ENCODE data around the gene PACSIN2.

PACSIN2 gene

GRCh38 chr22:42883970-42884369 lies 131.0 kb downstream of the PACSIN2 start:
- TF ChIP-seq ZFX (IDR thresholded peaks at IDR 0.05; ENCODE audit: borderline replicate concordance): no peak
- no peak for TF ChIP-seq CTCF (IDR thresholded peaks at IDR 0.05)
- no peak overlapping the region for H3K27ac ChIP-seq

GRCh38 chr22:42883121-42883520 lies 131.8 kb downstream of the PACSIN2 start:
- TF ChIP-seq ZFX (IDR thresholded peaks at IDR 0.05; ENCODE audit: borderline replicate concordance): no peak
- no peak for TF ChIP-seq CTCF (IDR thresholded peaks at IDR 0.05)
- H3K27ac ChIP-seq: no peak overlapping the region

- H3K27ac ChIP-seq: no peak overlapping the region
- TF ChIP-seq CTCF (IDR thresholded peaks at IDR 0.05) (no peak), ZFX (IDR thresholded peaks at IDR 0.05; ENCODE audit: borderline replicate concordance) (no peak)
These were observed 132.8 kb downstream of the PACSIN2 start for GRCh38 chr22:42881982-42882656.

- H3K27ac ChIP-seq: no peak overlapping the region
- TF ChIP-seq ZFX (IDR thresholded peaks at IDR 0.05; ENCODE audit: borderline replicate concordance): no peak
- TF ChIP-seq CTCF (IDR thresholded peaks at IDR 0.05): no peak
These were observed 133.7 kb downstream of the PACSIN2 start for GRCh38 chr22:42881298-42881697.

GRCh38 chr22:42880815-42881214 lies 134.1 kb downstream of the PACSIN2 start:
- TF ChIP-seq ZFX (IDR thresholded peaks at IDR 0.05; ENCODE audit: borderline replicate concordance) (no peak), CTCF (IDR thresholded peaks at IDR 0.05) (peak; percentile 39)
- no peak overlapping the region for H3K27ac ChIP-seq

- no peak overlapping the region for H3K27ac ChIP-seq
- no peak for TF ChIP-seq ZFX (IDR thresholded peaks at IDR 0.05; ENCODE audit: borderline replicate concordance)
These were observed 135.5 kb downstream of the PACSIN2 start for GRCh38 chr22:42879371-42880021.

GRCh38 chr22:42878561-42879305 lies 136.2 kb downstream of the PACSIN2 start:
- TF ChIP-seq ZFX (IDR thresholded peaks at IDR 0.05; ENCODE audit: borderline replicate concordance): no peak
- no peak for TF ChIP-seq CTCF (IDR thresholded peaks at IDR 0.05)
- H3K27ac ChIP-seq: no peak overlapping the region
